Mesenchymal stem cell (in vitro differentiated cells and primary cell): ENCODE measurements around the gene MAPK9.
A peak's percentile ranks its signal among the peaks of the same experiment; 100 is the strongest.

Source experiments
- DNase-seq: peaks from one replicate; pipeline ENCODE4 v3.0.0-alpha.2; 2013
- H2AFZ ChIP-seq: one replicate; pipeline ENCODE4 v1.6.1; 2013; ENCODE audit warnings: low read depth, mild to moderate bottlenecking, control low read depth, inconsistent platforms, low read length, moderate library complexity
- H2AK5ac ChIP-seq: 2 replicates; pipeline ENCODE4 v1.6.1; 2013; ENCODE audit warnings: low read length, moderate library complexity, mild to moderate bottlenecking, inconsistent platforms; ENCODE audit not compliant: severe bottlenecking
- H2BK120ac ChIP-seq: one replicate; pipeline ENCODE4 v1.6.1; 2013; ENCODE audit warnings: low read depth, mild to moderate bottlenecking, inconsistent platforms, low read length, moderate library complexity
- H2BK12ac ChIP-seq, 2 experiments: one replicate each; pipeline ENCODE4 v1.6.1; 2013; ENCODE audit warnings: inconsistent platforms in 2 of 2, low read length in 2 of 2, mild to moderate bottlenecking in 2 of 2, moderate library complexity in 2 of 2, control low read depth in 1 of 2
- H2BK15ac ChIP-seq: one replicate; pipeline ENCODE4 v1.6.1; 2013; ENCODE audit warnings: mild to moderate bottlenecking, low read depth, inconsistent platforms; ENCODE audit not compliant: poor library complexity, severe bottlenecking
- H2BK5ac ChIP-seq: 2 replicates; pipeline ENCODE4 v1.6.1; 2013; ENCODE audit warnings: low read depth, mild to moderate bottlenecking, low read length, control low read depth, inconsistent platforms; ENCODE audit not compliant: poor library complexity, severe bottlenecking
- H3K14ac ChIP-seq, 2 experiments: one replicate each; pipeline ENCODE4 v1.6.1; 2013; ENCODE audit warnings: inconsistent platforms in 2 of 2, low read length in 2 of 2, control low read depth in 1 of 2, mild to moderate bottlenecking in 1 of 2, moderate library complexity in 1 of 2
- H3K18ac ChIP-seq, 2 experiments: one replicate each; pipeline ENCODE4 v1.6.1; 2013; ENCODE audit warnings: inconsistent platforms in 2 of 2, low read length in 2 of 2, control low read depth in 1 of 2, low read depth in 1 of 2, mild to moderate bottlenecking in 1 of 2
- H3K23ac ChIP-seq, 2 experiments: one replicate each; pipeline ENCODE4 v1.6.1; 2013; ENCODE audit warnings: inconsistent platforms in 2 of 2, low read length in 2 of 2, mild to moderate bottlenecking in 2 of 2, moderate library complexity in 2 of 2, control low read depth in 1 of 2
- H3K27ac ChIP-seq: 2 replicates; pipeline ENCODE4 v1.5.1; 2013; ENCODE audit warnings: mild to moderate bottlenecking, moderate library complexity, low read length, control low read depth, inconsistent platforms; ENCODE audit not compliant: poor library complexity, severe bottlenecking
- H3K27me3 ChIP-seq, 2 experiments: 2 replicates each; pipeline versions ENCODE4 v1.6.1 to v1.7.0; 2013; ENCODE audit warnings: low read length in 2 of 2, mild to moderate bottlenecking in 2 of 2, moderate library complexity in 2 of 2, control low read depth in 1 of 2, inconsistent platforms in 1 of 2; ENCODE audit not compliant: control insufficient read depth in 1 of 2, insufficient read depth in 1 of 2
- H3K36me3 ChIP-seq, 2 experiments: 2 replicates each; pipeline versions ENCODE4 v1.6.1 to v1.7.0; 2013; ENCODE audit warnings: low read length in 2 of 2, control low read depth in 1 of 2, inconsistent platforms in 1 of 2, low read depth in 1 of 2, mild to moderate bottlenecking in 1 of 2; ENCODE audit not compliant: insufficient read depth in 2 of 2, control insufficient read depth in 1 of 2
- H3K4ac ChIP-seq, 2 experiments: one replicate each; pipeline ENCODE4 v1.6.1; 2013; ENCODE audit warnings: inconsistent platforms in 2 of 2, low read length in 2 of 2, mild to moderate bottlenecking in 2 of 2, moderate library complexity in 2 of 2, control low read depth in 1 of 2, low read depth in 1 of 2
- H3K4me1 ChIP-seq: 2 replicates; pipeline ENCODE4 v1.6.1; 2013; ENCODE audit warnings: low read depth, low read length, control low read depth; ENCODE audit not compliant: control insufficient read depth, insufficient read depth
- H3K4me2 ChIP-seq: 2 replicates; pipeline ENCODE4 v1.6.1; 2013; ENCODE audit warnings: low read length, mild to moderate bottlenecking, inconsistent platforms; ENCODE audit not compliant: poor library complexity, severe bottlenecking
- H3K4me3 ChIP-seq, 2 experiments: 2 replicates each; pipeline versions ENCODE4 v1.5.1 to v1.7.0; 2013; ENCODE audit warnings: low read length in 2 of 2, mild to moderate bottlenecking in 2 of 2, control low read depth in 1 of 2, low read depth in 1 of 2; ENCODE audit not compliant: insufficient read depth in 1 of 2
- H3K79me1 ChIP-seq: replicated peaks from 2 replicates; pipeline ENCODE4 v1.6.1; 2013; ENCODE audit warnings: mild to moderate bottlenecking, control low read depth, low read length, inconsistent platforms; ENCODE audit not compliant: poor library complexity, severe bottlenecking
- H3K9ac ChIP-seq: 2 replicates; pipeline ENCODE4 v1.7.0; 2013; ENCODE audit warnings: mild to moderate bottlenecking, low read length, moderate library complexity
- H3K9me3 ChIP-seq: 2 replicates; pipeline ENCODE4 v1.7.0; 2013; ENCODE audit warnings: mild to moderate bottlenecking, low read length; ENCODE audit not compliant: control insufficient read depth
- H4K8ac ChIP-seq: one replicate; pipeline ENCODE4 v1.6.1; 2013; ENCODE audit warnings: inconsistent platforms, mild to moderate bottlenecking, low read length, moderate library complexity
- H4K91ac ChIP-seq: one replicate; pipeline ENCODE4 v1.6.1; 2013; ENCODE audit warnings: mild to moderate bottlenecking, low read length, inconsistent platforms
- WGBS: methylation state at CpG from one replicate; pipeline ENCODE4 v1.1.7; 2013; ENCODE audit warnings: mixed read lengths; 5-methylcytosine and 5-hydroxymethylcytosine counted together

The MAPK9 gene

DNA sequence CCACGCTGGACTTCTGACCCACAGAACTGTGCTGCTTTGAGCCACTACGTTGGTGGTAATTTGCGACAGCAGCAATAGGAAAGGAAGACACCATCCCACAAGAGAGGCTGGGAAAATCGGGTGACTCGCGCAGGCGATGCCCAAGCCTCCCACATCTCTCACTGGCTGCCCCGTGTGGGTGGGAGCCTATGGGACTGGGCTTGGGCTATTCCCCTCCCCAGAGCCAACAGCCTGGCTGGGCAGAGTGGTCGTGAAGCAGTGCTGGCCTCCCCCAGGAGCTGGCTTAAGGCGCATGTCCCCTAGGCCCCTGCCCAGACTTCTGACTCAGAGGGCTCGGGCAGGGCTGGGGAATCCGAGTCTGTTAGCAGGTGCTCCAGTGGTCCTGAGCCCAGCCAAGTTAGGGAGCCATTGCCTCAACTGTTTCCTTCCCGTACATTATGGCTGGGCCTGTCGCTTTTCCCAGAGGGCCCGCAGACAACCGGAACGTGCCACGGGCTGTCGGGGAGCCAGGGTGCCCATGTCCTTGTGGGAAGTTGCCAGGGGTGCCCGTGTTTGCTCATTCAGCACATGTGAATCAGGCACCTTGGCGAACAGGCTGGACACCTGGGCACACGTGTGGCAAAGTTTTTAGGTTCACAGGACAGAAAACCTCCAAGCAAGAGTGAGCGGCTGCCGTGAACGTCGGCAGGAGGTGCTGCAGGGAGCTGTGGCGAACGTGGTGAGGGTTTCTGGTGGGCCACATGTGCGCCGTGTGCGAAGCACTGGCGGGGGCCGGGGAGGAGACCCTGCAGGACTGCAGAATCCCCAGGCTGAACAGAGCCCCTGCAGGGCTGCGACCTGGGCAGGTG is 75.9 kb downstream of the MAPK9 start:
- Histone ChIP-seq H3K4me2 (no peak overlapping the region), H3K4me1 (peaks cover 5% of the 10 kb centered on the region), H3K23ac (no peak overlapping the region), H2BK15ac (no peak overlapping the region), H3K27ac (no peak overlapping the region), H3K9ac (no peak overlapping the region), H2BK12ac (no peak overlapping the region), H3K9me3 (peaks cover 32% of the 10 kb centered on the region), H3K4ac (no peak overlapping the region), H3K36me3 (no peaks in the 10 kb centered on the region), H2BK5ac (no peak overlapping the region), H3K14ac (no peak overlapping the region), H3K18ac (no peak overlapping the region), H2BK120ac (no peak overlapping the region), H2AK5ac (no peak overlapping the region), H3K79me1 (no peaks in the 10 kb centered on the region), H2AFZ (no peak overlapping the region), H4K8ac (no peak overlapping the region), H4K91ac (no peak overlapping the region), H3K4me3 (peak overlapping the region in 1 of 2 experiments; percentile 0), H3K27me3 (peaks cover 15 to 19% of the 10 kb centered on the region in 2 experiments)
- no peak for DNase-seq
- WGBS, result 87% methylated on average over 34 of the region's 34 CpGs

DNA sequence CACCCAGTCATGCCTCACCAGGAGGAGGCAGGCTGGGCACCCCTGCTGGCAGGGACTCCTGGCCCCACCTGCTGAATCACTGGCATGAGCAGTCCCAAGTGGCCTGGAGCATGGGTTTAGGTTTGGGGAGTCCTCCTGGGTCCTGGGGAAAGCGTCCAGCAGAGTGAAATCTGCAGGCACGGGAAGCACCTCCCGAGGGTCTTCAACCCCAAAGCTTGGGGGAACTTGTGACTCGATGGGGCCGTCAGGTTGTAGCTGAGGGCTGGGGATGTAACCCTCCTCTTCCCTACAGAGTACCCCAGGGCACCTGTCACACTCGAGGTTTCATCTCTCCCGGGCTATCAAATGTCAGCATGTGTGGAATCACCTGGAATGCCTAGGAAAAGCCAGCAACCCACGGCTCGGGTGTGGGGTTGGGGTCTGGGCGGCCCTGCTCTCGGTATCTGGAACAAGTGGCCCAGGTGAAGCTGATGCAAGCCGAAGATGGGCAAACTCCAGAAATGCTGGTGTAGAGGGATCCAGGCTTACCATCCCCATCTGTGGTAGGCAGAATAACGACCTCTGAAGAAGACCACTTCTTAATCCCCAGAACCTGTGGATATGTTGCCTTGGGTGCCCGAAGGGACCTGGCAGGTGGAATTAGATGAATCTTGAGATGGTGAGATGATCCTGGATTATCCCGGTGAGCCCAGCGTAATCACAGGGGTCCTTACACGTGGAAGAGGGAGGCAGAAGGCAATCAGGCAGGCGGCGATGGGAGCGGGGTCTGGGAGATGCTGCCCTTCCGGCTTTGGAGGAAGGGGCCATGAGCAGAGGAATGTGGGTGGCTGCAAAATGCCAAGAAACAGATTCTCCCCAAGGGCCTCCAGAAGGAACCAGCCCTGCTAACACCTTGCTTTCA is 76.8 kb downstream of the MAPK9 start:
- Histone ChIP-seq H3K9ac (no peak overlapping the region), H2BK5ac (no peak overlapping the region), H3K14ac (no peak overlapping the region), H2AK5ac (no peak overlapping the region), H2BK15ac (no peak overlapping the region), H3K4me2 (no peak overlapping the region), H3K27ac (no peak overlapping the region), H3K23ac (no peak overlapping the region), H3K9me3 (peaks cover 23% of the 10 kb centered on the region), H3K79me1 (no peaks in the 10 kb centered on the region), H2AFZ (no peak overlapping the region), H2BK120ac (no peak overlapping the region), H3K4ac (no peak overlapping the region), H2BK12ac (no peak overlapping the region), H3K27me3 (peaks cover 20 to 28% of the 10 kb centered on the region in 2 experiments), H3K18ac (no peak overlapping the region), H3K4me1 (peaks cover 5% of the 10 kb centered on the region), H4K91ac (no peak overlapping the region), H3K36me3 (no peaks in the 10 kb centered on the region), H3K4me3 (no peak overlapping the region), H4K8ac (no peak overlapping the region)
- 88% methylated on average over 21 of the region's 21 CpGs for WGBS
- no peak for DNase-seq

GRCh38 chr5:180213657-180214207 is 78.2 kb downstream of the MAPK9 start:
- Histone ChIP-seq H3K79me1 (no peaks in the 10 kb centered on the region), H3K9me3 (peaks cover 9% of the 10 kb centered on the region), H2AFZ (no peak overlapping the region), H3K4me2 (no peak overlapping the region), H2AK5ac (no peak overlapping the region), H2BK5ac (no peak overlapping the region), H3K4me1 (peaks cover 8% of the 10 kb centered on the region), H3K4ac (no peak overlapping the region), H2BK120ac (no peak overlapping the region), H2BK12ac (no peak overlapping the region), H3K9ac (no peak overlapping the region), H3K23ac (peak overlapping the region in 1 of 2 experiments; percentile 1), H4K8ac (no peak overlapping the region), H3K36me3 (no peaks in the 10 kb centered on the region), H3K4me3 (no peak overlapping the region), H3K27me3 (peaks cover 20 to 35% of the 10 kb centered on the region in 2 experiments), H4K91ac (no peak overlapping the region), H3K18ac (no peak overlapping the region), H2BK15ac (no peak overlapping the region), H3K14ac (peak overlapping the region in 1 of 2 experiments; percentile 30), H3K27ac (no peak overlapping the region)
- DNase-seq, result no peak
- 92% methylated on average over 5 of the region's 5 CpGs for WGBS

GRCh38 chr5:180213256-180213600 is 78.7 kb downstream of the MAPK9 start:
- WGBS, result 79% methylated on average over 4 of the region's 4 CpGs
- Histone ChIP-seq H2AK5ac (no peak overlapping the region), H3K23ac (no peak overlapping the region), H3K27me3 (peaks cover 24 to 39% of the 10 kb centered on the region in 2 experiments), H3K18ac (no peak overlapping the region), H3K4me3 (no peak overlapping the region), H2BK5ac (no peak overlapping the region), H2AFZ (no peak overlapping the region), H3K9ac (no peak overlapping the region), H2BK120ac (no peak overlapping the region), H3K79me1 (no peaks in the 10 kb centered on the region), H3K27ac (no peak overlapping the region), H3K9me3 (peaks cover 4% of the 10 kb centered on the region), H3K4me2 (no peak overlapping the region), H3K14ac (no peak overlapping the region), H2BK15ac (no peak overlapping the region), H3K4me1 (peaks cover 13% of the 10 kb centered on the region), H4K91ac (no peak overlapping the region), H3K4ac (no peak overlapping the region), H4K8ac (no peak overlapping the region), H3K36me3 (no peaks in the 10 kb centered on the region), H2BK12ac (no peak overlapping the region)
- DNase-seq, result no peak
